ENCODE data around the gene CLEC4D. TPM values are rescaled to one million over a fixed set of nuclear protein-coding genes. Genes with fewer than 3 reads are reported as not detected.
"Not testable (repeated sequence)": the region's sequence is repeated elsewhere in the genome, so short reads cannot be mapped to it uniquely, and the experiment has no call there.

The CLEC4D gene
- polyA plus RNA-seq, 6 donors from 2014 or later, result 0.51 TPM; not detected in 5

DNA sequence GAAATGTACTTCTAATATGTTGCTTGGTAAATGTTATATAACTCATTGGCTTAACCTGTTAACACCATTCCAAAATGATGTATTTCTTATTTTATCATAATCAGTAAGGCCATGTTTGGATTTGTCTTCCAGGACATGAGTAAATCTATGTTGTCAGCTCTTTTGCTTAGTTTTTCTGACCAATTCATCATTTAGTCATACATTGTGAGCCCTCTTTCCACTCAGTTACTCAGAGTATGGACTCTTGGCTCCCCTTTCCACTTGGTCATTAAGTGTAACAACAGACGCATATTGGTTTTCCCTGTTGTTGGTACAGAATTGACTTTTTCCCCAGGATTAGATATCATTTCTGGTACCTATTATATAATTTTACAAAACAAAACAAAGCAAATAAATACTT, 9.0 kb upstream of the CLEC4D start:
- peaks cover 0 to 2% (median 0%) of the 10 kb centered on the region in 7 donors for H3K9me3 Mint-ChIP-seq

DNA sequence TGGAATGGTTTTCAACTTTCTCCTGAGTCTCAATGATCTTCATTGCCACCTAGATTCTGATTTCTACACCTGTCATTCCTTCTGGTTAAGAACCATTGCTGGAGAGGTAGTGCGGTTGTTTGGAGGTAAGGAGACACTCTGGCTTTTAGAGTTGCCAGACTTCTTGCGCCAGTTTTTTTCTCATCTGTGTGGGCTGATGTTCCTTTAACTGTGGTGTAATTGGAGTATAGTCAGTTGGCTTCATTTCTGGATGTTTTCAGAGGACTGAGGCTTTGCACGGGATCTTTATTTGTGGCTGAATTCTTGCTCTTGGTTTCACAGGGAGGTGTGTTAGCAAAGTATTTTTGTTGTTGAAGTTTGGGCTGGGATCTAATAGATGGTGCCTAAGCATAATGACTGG, 5.7 kb upstream of the CLEC4D start:
- Mint-ChIP-seq H3K36me3 (no peaks in the 10 kb centered on the region), H3K4me1 (peaks cover 6 to 17% (median 13%) of the 10 kb centered on the region in 3 donors), H3K27me3 (peaks cover 24 to 52% (median 48%) of the 10 kb centered on the region in 3 donors), H3K9me3 (peaks cover 0 to 2% (median 0%) of the 10 kb centered on the region in 7 donors), H3K4me3 (no peak overlapping the region), H3K27ac (no peak overlapping the region)
- DNase-seq (no peak), ATAC-seq (ENCODE audit: low read depth in 2 of 2) (no peak)

More for the DNA sequence above, 9.0 kb upstream of the CLEC4D start:
- no peak overlapping the region for H3K4me3 Mint-ChIP-seq
- ATAC-seq (ENCODE audit: low read depth in 2 of 2), result no peak
- H3K36me3 Mint-ChIP-seq, result no peaks in the 10 kb centered on the region
- DNase-seq, result no peak
- no peak overlapping the region for H3K27ac Mint-ChIP-seq
- peaks cover 3 to 11% (median 9%) of the 10 kb centered on the region in 3 donors for H3K4me1 Mint-ChIP-seq
- peaks cover 6 to 30% (median 23%) of the 10 kb centered on the region in 3 donors for H3K27me3 Mint-ChIP-seq

DNA sequence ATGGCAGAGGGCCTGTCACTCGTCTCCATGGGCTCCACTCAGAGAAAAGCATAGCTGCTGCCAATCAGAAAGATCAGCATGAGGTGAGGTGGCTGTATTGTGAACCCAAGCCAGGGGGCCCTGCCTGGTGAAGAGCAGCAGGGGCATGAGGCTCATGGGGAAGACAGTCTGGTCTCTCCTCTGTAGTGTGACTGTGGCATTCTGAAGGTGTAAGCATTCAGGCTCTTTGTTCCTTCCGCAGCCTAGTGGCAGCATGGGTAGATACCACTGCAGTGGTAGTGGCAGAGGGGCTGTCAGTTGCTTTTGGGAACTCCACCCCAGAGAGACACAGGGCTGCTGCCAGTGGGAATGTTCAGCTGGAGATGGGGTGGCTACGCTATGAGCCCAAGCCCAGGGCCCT, 5.1 kb upstream of the CLEC4D start:
- Mint-ChIP-seq H3K27me3 (peaks cover 29 to 58% (median 54%) of the 10 kb centered on the region in 3 donors), H3K4me3 (peak overlapping the region in 1 of 8 donors; percentile 55), H3K36me3 (no peaks in the 10 kb centered on the region), H3K27ac (peak overlapping the region in 1 of 6 donors; percentile 27), H3K4me1 (peaks cover 6 to 17% (median 13%) of the 10 kb centered on the region in 3 donors), H3K9me3 (peaks cover 0 to 2% (median 0%) of the 10 kb centered on the region in 7 donors)
- DNase-seq, result no peak
- ATAC-seq (ENCODE audit: low read depth in 2 of 2), result no peak

DNA sequence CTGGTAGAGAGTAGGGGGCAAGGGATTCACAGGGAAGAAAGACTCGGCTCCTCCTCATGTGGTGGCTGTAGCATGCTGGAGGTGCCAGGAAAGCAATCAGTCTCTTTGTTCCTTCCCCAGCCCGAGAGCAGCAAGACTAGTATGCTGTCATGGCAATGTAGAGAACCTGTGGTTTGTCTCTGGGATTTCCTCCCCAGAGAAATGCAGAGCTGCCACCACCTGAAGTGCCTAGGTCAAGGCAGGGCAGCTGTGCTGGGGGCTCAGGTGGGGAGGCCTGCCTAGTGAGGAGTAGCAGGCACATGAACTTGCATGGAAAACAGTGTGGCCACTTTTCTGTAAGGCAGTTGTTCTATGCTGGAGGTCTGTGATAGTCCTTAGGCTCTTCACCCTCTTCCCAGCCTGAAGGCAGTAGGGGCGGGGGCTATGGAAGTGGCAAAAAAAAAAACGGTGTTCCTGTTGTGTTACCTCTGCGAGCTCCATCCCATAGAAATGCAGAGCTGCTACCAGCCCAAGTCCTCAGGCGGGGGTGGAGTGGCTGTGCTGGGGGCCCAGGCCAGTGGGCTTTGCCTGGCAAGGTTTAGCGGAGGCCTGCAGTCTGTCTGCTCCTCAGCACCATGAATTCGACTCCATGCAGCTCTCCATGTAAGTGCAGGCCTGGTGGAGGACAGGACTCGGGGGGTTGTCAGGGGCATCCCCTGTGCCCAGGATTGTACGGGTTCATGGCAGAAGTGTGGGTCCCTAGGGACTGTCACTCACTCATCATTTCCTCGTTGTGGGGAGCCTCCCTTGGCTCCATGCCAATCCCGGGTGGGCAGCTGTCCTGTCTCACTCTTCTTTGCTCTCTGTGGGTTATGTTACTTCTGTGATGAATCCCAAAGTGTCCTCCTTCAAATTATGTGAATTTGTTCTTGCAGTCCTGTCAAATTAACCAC, 4.1 kb upstream of the CLEC4D start:
- DNase-seq (peak; percentile 15), ATAC-seq (ENCODE audit: low read depth in 2 of 2) (peak; percentile 35 to 56)
- Mint-ChIP-seq H3K27me3 (peaks cover 29 to 65% (median 63%) of the 10 kb centered on the region in 3 donors), H3K27ac (no peak overlapping the region), H3K36me3 (no peaks in the 10 kb centered on the region), H3K4me3 (peak overlapping the region in 3 of 8 donors; percentile 10 to 51 (median 27)), H3K4me1 (peaks cover 6 to 17% (median 13%) of the 10 kb centered on the region in 3 donors), H3K9me3 (peaks cover 0 to 2% (median 0%) of the 10 kb centered on the region in 7 donors)

DNA sequence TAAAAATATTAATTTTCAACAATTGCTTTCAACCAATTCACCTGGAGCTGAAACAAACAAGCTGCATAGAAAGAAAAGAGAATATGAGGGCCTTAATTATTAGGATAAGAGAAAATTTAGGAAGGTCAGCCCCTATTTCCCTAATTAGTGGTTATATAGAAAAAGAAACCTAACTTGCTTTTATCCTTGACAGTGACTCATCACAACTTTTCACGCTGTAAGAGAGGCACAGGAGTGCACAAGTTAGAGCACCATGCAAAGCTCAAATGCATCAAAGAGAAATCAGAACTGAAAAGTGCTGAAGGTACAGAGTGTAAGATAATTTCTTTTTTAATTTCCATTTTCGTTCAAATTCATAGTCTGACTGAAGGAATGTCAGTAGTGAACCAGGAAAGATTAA, 4.7 kb downstream of the CLEC4D start:
- Mint-ChIP-seq H3K9me3 (peaks cover 0 to 3% (median 2%) of the 10 kb centered on the region in 7 donors), H3K36me3 (no peaks in the 10 kb centered on the region), H3K27me3 (peaks cover 21 to 40% (median 36%) of the 10 kb centered on the region in 3 donors), H3K4me1 (no peaks in the 10 kb centered on the region), H3K4me3 (no peak overlapping the region), H3K27ac (no peak overlapping the region)
- ATAC-seq (ENCODE audit: low read depth in 2 of 2) (no peak), DNase-seq (no peak)

DNA sequence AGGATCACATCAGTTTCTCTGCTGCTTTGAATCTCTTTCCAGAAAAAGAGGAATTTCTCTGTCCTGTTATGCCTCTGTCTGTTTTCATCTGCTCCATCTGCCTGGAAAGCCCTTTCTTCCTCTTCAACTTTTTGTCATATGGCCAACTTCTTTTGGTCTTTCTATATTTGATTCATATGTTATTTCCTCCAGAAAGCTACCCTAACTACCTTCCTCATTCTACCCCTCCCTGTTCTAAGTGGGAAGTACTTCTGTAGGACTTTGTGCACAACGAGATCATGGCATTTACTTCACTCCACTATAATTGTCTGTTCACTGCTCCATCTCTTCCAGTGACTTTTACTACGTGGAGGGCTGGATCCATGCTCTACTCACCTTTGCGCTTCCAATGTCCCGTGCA, 5.9 kb downstream of the CLEC4D start:
- Mint-ChIP-seq H3K4me3 (no peak overlapping the region), H3K27me3 (peaks cover 20 to 34% (median 30%) of the 10 kb centered on the region in 3 donors), H3K4me1 (no peaks in the 10 kb centered on the region), H3K36me3 (peaks cover 0 to 1% of the 10 kb centered on the region in 2 donors), H3K27ac (no peak overlapping the region), H3K9me3 (peaks cover 0 to 14% (median 9%) of the 10 kb centered on the region in 7 donors)
- ATAC-seq (ENCODE audit: low read depth in 2 of 2) (no peak), DNase-seq (no peak)

DNA sequence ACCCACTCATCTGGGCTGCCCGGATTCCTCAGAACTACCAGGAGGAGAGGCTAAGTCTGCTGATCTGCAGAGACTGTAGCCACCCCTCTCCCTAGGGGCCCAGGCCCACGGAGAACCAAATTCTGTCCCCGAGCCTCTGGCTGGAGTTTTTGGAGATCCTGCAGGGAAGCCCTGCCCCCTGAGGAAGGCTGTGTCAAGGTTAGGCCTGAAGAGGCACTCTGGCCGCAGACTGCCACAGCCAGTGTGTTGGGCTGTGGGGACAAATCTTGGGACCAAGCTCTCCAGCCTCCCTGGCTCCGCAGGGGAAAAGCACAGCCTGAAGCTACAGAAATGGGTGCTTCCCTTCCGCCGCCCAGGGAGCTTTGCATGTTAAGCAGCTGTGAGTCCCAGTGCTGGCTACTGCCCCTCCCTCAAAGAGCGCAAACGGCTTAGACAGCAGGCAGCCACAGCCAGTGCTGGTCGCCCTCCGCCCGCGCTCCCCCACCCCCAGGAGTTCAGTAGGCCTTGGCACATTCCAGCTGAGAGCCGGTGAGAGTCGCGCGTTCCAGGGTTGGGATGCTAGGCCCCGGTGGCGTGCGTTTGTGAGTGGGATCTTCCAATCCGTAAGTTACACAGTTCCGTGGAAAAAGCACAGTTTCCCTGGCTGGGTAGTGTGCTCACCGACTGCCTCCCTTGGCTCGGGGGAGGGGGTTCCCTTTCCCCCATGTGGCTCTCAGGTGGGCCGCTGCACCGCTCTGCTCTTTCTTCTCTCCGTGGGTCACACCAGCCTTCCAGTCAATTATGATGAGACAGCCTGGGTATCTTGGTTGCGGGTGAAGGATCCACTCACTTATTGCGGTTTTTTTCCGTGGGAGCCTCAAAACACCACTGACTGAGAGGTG, 14.2 kb downstream of the CLEC4D start:
- no peak for DNase-seq
- H3K27ac Mint-ChIP-seq, result no peak overlapping the region
- no peak overlapping the region for H3K4me3 Mint-ChIP-seq
- peaks cover 0 to 9% of the 10 kb centered on the region in 2 donors for H3K36me3 Mint-ChIP-seq
- H3K4me1 Mint-ChIP-seq, result no peaks in the 10 kb centered on the region
- H3K27me3 Mint-ChIP-seq, result peaks cover 20 to 54% (median 48%) of the 10 kb centered on the region in 3 donors
- no peak for ATAC-seq (ENCODE audit: low read depth in 2 of 2)
- H3K9me3 Mint-ChIP-seq, result peaks cover 4 to 35% (median 19%) of the 10 kb centered on the region in 7 donors

DNA sequence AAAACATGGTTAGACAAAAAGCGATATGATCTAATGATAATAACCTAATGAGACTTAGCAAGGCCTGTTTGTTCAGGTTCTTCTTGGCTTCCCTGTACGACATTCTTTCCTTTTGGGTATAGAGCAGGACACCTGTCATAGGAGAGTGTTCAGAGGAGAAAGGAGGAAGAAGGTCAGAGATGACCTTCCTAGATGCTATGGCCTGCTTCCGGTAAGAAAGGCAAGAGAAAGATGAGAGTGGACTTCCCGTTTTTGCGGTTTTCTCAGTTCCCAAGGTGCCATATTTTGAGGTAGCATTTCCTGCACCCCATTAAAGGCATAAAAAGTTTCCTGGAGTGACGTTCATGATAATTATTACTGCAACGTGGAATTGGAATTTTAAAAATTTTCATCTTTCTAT, 18.7 kb downstream of the CLEC4D start:
- no peak for DNase-seq
- no peak overlapping the region for H3K27ac Mint-ChIP-seq
- no peaks in the 10 kb centered on the region for H3K36me3 Mint-ChIP-seq
- H3K9me3 Mint-ChIP-seq, result no peaks in the 10 kb centered on the region
- peaks cover 12 to 43% (median 27%) of the 10 kb centered on the region in 3 donors for H3K27me3 Mint-ChIP-seq
- H3K4me1 Mint-ChIP-seq, result no peaks in the 10 kb centered on the region
- no peak overlapping the region for H3K4me3 Mint-ChIP-seq
- ATAC-seq (ENCODE audit: low read depth in 2 of 2), result no peak

DNA sequence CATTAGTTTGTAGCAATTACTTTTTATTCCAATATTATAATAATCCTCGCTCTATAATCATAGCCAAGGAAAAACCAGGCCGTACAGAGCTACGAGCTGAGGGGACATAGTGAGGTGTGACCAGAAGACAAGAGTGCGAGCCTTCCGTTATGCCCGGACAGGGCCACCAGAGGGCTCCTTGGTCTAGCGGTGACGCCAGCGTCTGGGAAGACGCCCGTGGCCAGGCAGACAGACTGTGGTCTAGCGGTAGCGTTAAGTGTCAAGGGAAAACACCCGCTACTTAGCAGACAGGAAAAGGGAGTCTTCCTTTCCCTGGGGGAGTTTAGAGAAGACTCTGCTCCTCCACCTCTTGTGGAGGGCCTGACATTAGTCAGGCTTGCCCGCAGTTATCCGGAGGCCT, 24.5 kb downstream of the CLEC4D start:
- not testable (repeated sequence) for H3K4me1 Mint-ChIP-seq; H3K9me3 Mint-ChIP-seq; DNase-seq; ATAC-seq (ENCODE audit: low read depth in 2 of 2); H3K36me3 Mint-ChIP-seq; H3K27ac Mint-ChIP-seq; H3K4me3 Mint-ChIP-seq
- peaks cover 16 to 47% (median 40%) of the 10 kb centered on the region in 3 donors for H3K27me3 Mint-ChIP-seq

DNA sequence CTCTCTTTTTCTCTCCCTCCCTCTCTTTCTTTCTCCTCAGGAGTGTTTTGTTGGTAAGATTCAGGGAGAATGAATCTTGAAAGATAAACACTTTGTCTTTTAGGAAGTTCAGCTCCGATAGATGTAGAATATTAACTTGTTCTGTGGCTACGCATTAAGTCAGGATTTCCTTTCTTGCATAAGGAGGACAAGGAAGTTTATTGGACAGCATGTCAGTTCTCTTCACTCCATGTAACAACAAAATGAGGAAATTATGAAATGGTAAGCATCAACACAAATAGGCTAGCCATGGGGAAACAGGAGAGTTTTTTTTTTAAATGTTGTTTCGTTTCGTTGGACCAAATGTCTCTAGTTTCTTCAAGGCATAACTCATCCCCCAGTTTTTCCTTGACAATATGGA, 27.5 kb downstream of the CLEC4D start, which contains the start of gene CLEC4E:
TSS of gene CLEC4E (minus strand) at position 75 of the 400 bp plus-strand sequence. CDS start 108 bp downstream, outside the sequence.
- H3K9me3 Mint-ChIP-seq; H3K4me1 Mint-ChIP-seq; H3K36me3 Mint-ChIP-seq; H3K4me3 Mint-ChIP-seq; DNase-seq; ATAC-seq (ENCODE audit: low read depth in 2 of 2): not testable (repeated sequence)
- Mint-ChIP-seq H3K27ac (peak within 1 kb of the TSS in 1 of 6 donors; percentile 6), H3K27me3 (peaks cover 18 to 31% (median 28%) of the 10 kb centered on the region in 3 donors)

DNA sequence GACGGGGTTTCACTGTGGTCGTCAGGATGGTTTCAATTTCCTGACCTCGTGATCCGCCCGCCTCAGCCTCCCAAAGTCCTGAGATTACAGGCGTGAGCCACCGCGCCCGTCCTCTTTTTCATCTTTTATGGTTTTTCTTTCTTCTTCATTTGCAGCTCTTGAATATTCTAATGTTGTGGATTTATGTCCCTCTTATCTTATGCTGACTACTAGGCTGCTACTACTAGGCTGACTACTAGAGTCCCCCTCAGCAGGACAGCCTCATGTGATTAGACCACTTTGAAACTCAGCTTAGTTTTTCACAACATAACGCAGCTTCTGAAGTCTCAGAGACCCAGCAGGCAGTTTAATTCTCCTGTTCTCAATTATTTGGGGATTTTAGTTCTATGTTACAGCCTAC, 28.3 kb downstream of the CLEC4D start:
- DNase-seq, result no peak
- Mint-ChIP-seq H3K9me3 (no peaks in the 10 kb centered on the region), H3K27ac (no peak overlapping the region), H3K27me3 (peaks cover 20 to 31% (median 28%) of the 10 kb centered on the region in 3 donors), H3K4me3 (no peak overlapping the region), H3K36me3 (no peaks in the 10 kb centered on the region), H3K4me1 (peaks cover 0 to 4% (median 0%) of the 10 kb centered on the region in 3 donors)
- ATAC-seq (ENCODE audit: low read depth in 2 of 2), result no peak

DNA sequence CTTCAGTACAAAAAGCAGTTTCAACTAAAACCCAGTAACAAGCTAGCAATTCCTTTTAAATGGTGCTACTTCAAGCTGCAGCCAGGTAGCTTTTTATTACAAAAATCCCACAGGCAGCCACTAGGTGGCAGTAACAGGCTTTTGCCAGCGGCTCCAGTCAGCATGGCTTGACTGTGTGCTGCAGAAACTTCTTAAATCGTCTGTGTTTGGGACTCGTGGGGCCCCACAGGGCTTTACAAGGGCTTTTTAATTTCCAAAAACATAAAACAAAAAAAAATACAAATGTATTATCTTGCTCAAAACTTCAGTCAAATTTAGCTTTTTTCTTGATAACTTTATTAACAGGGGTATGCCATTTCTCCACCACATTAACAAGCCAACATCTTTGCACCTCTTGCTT, 31.0 kb downstream of the CLEC4D start:
- peak; percentile 35 to 48 for ATAC-seq (ENCODE audit: low read depth in 2 of 2)
- no peak overlapping the region for H3K27ac Mint-ChIP-seq
- no peaks in the 10 kb centered on the region for H3K36me3 Mint-ChIP-seq
- peak overlapping the region in 1 of 8 donors; percentile 7 for H3K4me3 Mint-ChIP-seq
- peaks cover 0 to 4% (median 0%) of the 10 kb centered on the region in 3 donors for H3K4me1 Mint-ChIP-seq
- peaks cover 20 to 38% (median 22%) of the 10 kb centered on the region in 3 donors for H3K27me3 Mint-ChIP-seq
- H3K9me3 Mint-ChIP-seq, result peaks cover 0 to 3% (median 0%) of the 10 kb centered on the region in 7 donors
- DNase-seq, result peak; percentile 40

DNA sequence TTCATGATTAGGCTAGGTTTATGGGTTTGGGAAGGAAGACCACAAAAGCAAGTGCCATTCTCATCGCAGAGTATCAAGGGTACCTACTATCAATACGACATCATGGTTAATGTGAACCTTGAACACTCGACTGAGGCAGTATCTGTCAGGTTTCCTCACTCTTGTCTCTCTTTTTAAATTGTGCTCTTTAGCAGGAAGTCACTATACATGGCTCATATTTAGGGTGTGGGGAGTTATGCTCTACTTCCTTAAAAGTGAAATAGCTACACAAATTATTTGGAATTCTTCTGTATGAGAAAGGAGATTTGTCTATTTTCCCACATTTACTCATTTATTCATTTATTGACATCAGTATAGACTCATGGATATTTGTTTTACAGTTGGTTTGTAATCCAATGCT, 33.3 kb downstream of the CLEC4D start:
- H3K27ac Mint-ChIP-seq, result no peak overlapping the region
- DNase-seq (no peak), ATAC-seq (ENCODE audit: low read depth in 2 of 2) (no peak)
- H3K9me3 Mint-ChIP-seq, result peaks cover 0 to 3% (median 0%) of the 10 kb centered on the region in 7 donors
- H3K4me1 Mint-ChIP-seq, result no peaks in the 10 kb centered on the region
- H3K36me3 Mint-ChIP-seq, result no peaks in the 10 kb centered on the region
- H3K27me3 Mint-ChIP-seq, result peaks cover 3 to 31% (median 4%) of the 10 kb centered on the region in 3 donors
- H3K4me3 Mint-ChIP-seq, result no peak overlapping the region

Measured in naive B cell (primary cell).